GM23338 (cell line): Measurements from ENCODE around the gene CDC25B.

Experiments
- CTCF ChIP-seq, 2 experiments: fragments of 200-600 bp in 1 of 2; sonication (generic) in 1 of 2; conservative IDR thresholded peaks; 2 replicates each; pipeline versions ENCODE4 v1.5.1 to v1.6.1; 2016 to 2017; ENCODE audit warnings: antibody characterized with exemption in 2 of 2, low read depth in 2 of 2, mild to moderate bottlenecking in 2 of 2, moderate library complexity in 1 of 2
- ETS1 ChIP-seq: IDR thresholded peaks from 2 replicates; pipeline ENCODE4 v1.6.1; 2016; ENCODE audit warnings: antibody characterized with exemption
- POLR2AphosphoS5 ChIP-seq: IDR thresholded peaks from 2 replicates; pipeline ENCODE4 v1.6.1; 2016; ENCODE audit warnings: antibody characterized with exemption, low read depth
- ZNF114 ChIP-seq: fragments of 250-450 bp; sonication (Bioruptor Pico); IDR thresholded peaks from 2 replicates; pipeline ENCODE4 v1.5.0; 2020; ENCODE audit warnings: mild to moderate bottlenecking, moderate library complexity
- ZNF331 ChIP-seq: fragments of 250-450 bp; sonication (Bioruptor Pico); IDR thresholded peaks from 2 replicates; pipeline ENCODE4 v1.5.0; 2020; ENCODE audit warnings: low read depth, mild to moderate bottlenecking, moderate library complexity

- TF ChIP-seq CTCF (conservative IDR thresholded peaks at IDR 0.05; ENCODE audit: low read depth in 2 of 2) (no peak), POLR2AphosphoS5 (no peak), ETS1 (no peak), ZNF114 (CRISPR knock-in tag) (no peak), ZNF331 (CRISPR knock-in tag) (no peak)
Observed at GRCh38 chr20:3775457-3776108, 20.5 kb upstream of the CDC25B start.
